HG02678 (cell line): ENCODE data around the gene PCDH10.

ENCODE experiments used
- ATAC-seq: cut with Tn5 transposase; IDR thresholded peaks from one replicate; pipeline ENCODE4 v1.9.1; 2021; ENCODE audit warnings: mild to moderate bottlenecking, moderate library complexity; ENCODE audit not compliant: unreplicated experiment

The PCDH10 gene

GRCh38 chr4:133148690-133149363 is at the start of gene PCDH10:
Gene PCDH10, plus strand, starts transcription at chr4:133149294. Its CDS starts 847 bp downstream, at chr4:133150141.
- peak; percentile 84 for ATAC-seq

GRCh38 chr4:133102043-133102442 is 47.1 kb upstream of the PCDH10 start:
- no peak for ATAC-seq

- ATAC-seq, result no peak
These were observed 46.3 kb upstream of the PCDH10 start for GRCh38 chr4:133102612-133103409.

- no peak for ATAC-seq
These were observed 36.5 kb upstream of the PCDH10 start for GRCh38 chr4:133112641-133113040.

- no peak for ATAC-seq
These were observed 24.3 kb upstream of the PCDH10 start for GRCh38 chr4:133124746-133125145.

GRCh38 chr4:133127500-133127899 is 21.6 kb upstream of the PCDH10 start:
- ATAC-seq, result no peak

- no peak for ATAC-seq
These were observed 19.9 kb upstream of the PCDH10 start for GRCh38 chr4:133129237-133129636.

GRCh38 chr4:133130171-133130570 is 18.9 kb upstream of the PCDH10 start:
- ATAC-seq, result no peak

GRCh38 chr4:133131829-133132460 is 17.1 kb upstream of the PCDH10 start:
- ATAC-seq, result no peak

GRCh38 chr4:133136833-133137232 is 12.3 kb upstream of the PCDH10 start:
- no peak for ATAC-seq

- no peak for ATAC-seq
These were observed 11.5 kb upstream of the PCDH10 start for GRCh38 chr4:133137571-133137970.

GRCh38 chr4:133143775-133144430 is 5.2 kb upstream of the PCDH10 start:
- ATAC-seq, result no peak

GRCh38 chr4:133145241-133145640 is 3.9 kb upstream of the PCDH10 start:
- no peak for ATAC-seq

GRCh38 chr4:133145758-133146573 is 3.1 kb upstream of the PCDH10 start:
- ATAC-seq, result no peak

GRCh38 chr4:133146574-133147241 is 2.4 kb upstream of the PCDH10 start:
- peak; percentile 44 for ATAC-seq

- no peak for ATAC-seq
These were observed 1.7 kb upstream of the PCDH10 start for GRCh38 chr4:133147286-133147821.

- no peak for ATAC-seq
These were observed 989 bp upstream of the PCDH10 start for GRCh38 chr4:133147921-133148689.

- ATAC-seq, result no peak
These were observed 236 bp downstream of the PCDH10 start for GRCh38 chr4:133149364-133149695.

- ATAC-seq, result no peak
These were observed 908 bp downstream of the PCDH10 start for GRCh38 chr4:133149932-133150471.
